ENCODE data around the gene SLC6A3.

GRCh38 chr5:1435369-1435768, 9.9 kb downstream of the SLC6A3 start:
- TF ChIP-seq CTCF (IDR thresholded peaks at IDR 0.05) (no peak), POLR2A (IDR thresholded peaks at IDR 0.05) (no peak)

Data from ovary (tissue), 3 donors.